ENCODE results near the gene ACOT9.
A peak's percentile ranks its signal among the peaks of the same experiment; 100 is the strongest.
"Not testable (repeated sequence)": the region's sequence is repeated elsewhere in the genome, so short reads cannot be mapped to it uniquely, and the experiment has no call there.

ACOT9 gene

DNA sequence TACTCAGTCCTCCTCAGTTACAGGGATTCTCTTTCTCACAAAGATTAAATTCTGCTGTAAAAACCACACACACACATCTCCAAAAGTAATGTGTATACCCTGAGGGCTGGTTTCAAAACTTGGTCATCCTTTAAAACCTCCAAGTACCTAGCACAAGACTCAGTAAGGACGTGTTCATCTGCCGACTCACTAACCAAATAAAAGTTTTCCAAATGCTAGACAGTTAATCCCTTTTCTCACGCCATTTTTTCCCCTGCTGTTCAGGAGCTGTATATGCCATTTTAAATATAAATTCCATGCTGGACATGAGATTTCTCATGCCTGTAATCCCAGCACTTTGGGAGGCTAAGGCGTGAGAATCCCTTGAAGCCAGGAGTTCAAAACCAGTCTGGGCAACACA, 35.9 kb upstream of the ACOT9 start:
- peak; percentile 81 for DNase-seq (ENCODE audit: low read depth)
- TF ChIP-seq, protein P1, sequence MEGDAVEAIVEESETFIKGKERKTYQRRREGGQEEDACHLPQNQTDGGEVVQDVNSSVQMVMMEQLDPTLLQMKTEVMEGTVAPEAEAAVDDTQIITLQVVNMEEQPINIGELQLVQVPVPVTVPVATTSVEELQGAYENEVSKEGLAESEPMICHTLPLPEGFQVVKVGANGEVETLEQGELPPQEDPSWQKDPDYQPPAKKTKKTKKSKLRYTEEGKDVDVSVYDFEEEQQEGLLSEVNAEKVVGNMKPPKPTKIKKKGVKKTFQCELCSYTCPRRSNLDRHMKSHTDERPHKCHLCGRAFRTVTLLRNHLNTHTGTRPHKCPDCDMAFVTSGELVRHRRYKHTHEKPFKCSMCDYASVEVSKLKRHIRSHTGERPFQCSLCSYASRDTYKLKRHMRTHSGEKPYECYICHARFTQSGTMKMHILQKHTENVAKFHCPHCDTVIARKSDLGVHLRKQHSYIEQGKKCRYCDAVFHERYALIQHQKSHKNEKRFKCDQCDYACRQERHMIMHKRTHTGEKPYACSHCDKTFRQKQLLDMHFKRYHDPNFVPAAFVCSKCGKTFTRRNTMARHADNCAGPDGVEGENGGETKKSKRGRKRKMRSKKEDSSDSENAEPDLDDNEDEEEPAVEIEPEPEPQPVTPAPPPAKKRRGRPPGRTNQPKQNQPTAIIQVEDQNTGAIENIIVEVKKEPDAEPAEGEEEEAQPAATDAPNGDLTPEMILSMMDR (IDR thresholded peaks at IDR 0.05; ENCODE audit: control insufficient read depth, insufficient read depth, low read depth, low read length, missing control alignments): peak; percentile 17
- no peak overlapping the region for H3K4me3 ChIP-seq (ENCODE audit: control insufficient read depth, low read depth, low read length)

DNA sequence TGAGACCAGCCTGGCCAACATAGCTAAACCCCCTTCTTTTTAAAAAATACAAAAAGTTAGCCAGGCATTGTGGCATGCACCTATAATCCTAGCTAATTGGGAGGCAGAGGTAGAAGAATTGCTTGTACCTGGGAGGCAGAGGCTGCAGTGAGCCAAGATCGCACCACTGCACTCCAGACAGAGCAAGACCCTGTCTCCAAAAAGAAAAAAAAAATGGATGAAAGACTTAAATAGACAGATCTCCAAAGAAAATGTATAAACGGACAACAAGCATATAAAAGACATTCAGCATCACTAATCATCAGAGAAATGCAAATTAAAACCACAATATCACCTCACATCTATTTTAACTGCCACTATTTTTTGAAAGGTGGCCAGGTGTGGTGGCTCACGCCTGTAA, 33.3 kb upstream of the ACOT9 start:
- DNase-seq (ENCODE audit: low read depth): no peak

DNA sequence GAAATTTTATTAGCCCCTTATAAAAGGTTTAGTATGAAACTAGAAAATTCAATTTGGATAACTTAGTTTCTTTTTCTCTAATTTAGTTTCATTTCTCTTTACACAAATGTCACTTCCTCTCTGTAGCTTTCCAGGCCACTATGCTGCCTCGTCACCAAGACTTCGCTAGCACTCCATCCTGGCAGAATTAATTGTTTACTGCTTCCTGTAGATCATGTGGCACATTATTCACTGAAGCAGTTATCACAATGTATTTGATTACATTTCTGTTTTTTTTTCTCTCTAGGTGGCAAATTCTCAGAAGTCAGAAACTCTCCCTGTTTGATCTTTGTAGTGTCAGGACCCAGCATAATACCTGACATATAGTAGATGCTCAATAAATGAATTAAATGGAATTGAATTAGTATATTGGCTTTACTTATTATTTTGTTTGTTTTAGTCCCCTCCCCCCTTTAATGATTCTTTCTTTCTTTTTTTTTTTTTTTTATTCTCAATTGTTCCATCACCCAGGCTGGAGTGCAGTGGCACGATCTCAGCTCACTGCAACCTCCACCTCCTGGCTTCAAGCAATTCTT, 30.6 kb upstream of the ACOT9 start:
- H3K4me3 ChIP-seq (ENCODE audit: control insufficient read depth, low read depth, low read length): no peak overlapping the region
- TF ChIP-seq, protein P1 (IDR thresholded peaks at IDR 0.05; ENCODE audit: control insufficient read depth, insufficient read depth, low read depth, low read length, missing control alignments): no peak
- DNase-seq (ENCODE audit: low read depth): no peak

More for the DNA sequence above, 33.3 kb upstream of the ACOT9 start:
- no peak overlapping the region for H3K4me3 ChIP-seq (ENCODE audit: control insufficient read depth, low read depth, low read length)
- TF ChIP-seq, protein P1 (IDR thresholded peaks at IDR 0.05; ENCODE audit: control insufficient read depth, insufficient read depth, low read depth, low read length, missing control alignments): no peak

DNA sequence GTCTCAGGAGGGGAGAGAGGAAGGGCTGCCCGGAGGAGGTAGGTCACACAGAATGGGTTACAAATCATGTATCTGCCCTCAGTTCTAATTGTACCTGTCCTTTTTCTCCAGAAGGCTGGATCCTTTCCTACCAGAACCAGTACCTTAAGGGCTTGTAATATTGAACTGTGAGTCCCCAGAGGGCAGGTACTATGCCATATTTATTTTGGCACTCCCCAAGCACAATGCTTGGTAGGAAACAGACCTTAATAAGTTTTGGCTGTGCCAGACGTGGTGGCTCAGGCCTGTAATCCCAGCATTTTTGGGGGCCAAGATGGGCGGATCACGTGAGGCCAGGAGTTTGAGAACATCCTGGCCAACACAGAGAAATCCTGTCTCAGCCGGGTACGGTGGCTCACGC, 28.0 kb upstream of the ACOT9 start:
- DNase-seq (ENCODE audit: low read depth): not testable (repeated sequence)

DNA sequence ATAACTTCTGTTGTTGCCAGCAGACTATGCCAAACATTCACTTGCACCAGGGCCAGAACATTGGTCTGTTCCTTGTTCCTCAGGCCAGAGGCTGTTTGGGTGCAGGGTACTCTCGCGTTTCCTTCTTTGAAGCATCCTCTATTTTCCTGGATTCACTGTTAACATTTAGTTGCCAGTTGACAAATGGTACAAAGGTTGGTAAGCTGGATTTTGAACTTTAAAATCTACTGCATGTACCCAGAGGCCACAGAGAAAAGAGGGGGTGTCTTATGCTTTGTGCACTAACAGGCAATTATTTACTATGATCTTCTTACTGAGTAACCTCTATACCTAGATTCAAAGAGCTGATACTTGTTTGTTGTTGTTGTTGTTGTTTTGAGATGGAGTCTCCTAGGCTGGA, 27.1 kb upstream of the ACOT9 start:
- DNase-seq (ENCODE audit: low read depth): no peak
- TF ChIP-seq, protein P1 (IDR thresholded peaks at IDR 0.05; ENCODE audit: control insufficient read depth, insufficient read depth, low read depth, low read length, missing control alignments): no peak
- H3K4me3 ChIP-seq (ENCODE audit: control insufficient read depth, low read depth, low read length): no peak overlapping the region

More for the DNA sequence above, 28.0 kb upstream of the ACOT9 start:
- H3K4me3 ChIP-seq (ENCODE audit: control insufficient read depth, low read depth, low read length): not testable (repeated sequence)

DNA sequence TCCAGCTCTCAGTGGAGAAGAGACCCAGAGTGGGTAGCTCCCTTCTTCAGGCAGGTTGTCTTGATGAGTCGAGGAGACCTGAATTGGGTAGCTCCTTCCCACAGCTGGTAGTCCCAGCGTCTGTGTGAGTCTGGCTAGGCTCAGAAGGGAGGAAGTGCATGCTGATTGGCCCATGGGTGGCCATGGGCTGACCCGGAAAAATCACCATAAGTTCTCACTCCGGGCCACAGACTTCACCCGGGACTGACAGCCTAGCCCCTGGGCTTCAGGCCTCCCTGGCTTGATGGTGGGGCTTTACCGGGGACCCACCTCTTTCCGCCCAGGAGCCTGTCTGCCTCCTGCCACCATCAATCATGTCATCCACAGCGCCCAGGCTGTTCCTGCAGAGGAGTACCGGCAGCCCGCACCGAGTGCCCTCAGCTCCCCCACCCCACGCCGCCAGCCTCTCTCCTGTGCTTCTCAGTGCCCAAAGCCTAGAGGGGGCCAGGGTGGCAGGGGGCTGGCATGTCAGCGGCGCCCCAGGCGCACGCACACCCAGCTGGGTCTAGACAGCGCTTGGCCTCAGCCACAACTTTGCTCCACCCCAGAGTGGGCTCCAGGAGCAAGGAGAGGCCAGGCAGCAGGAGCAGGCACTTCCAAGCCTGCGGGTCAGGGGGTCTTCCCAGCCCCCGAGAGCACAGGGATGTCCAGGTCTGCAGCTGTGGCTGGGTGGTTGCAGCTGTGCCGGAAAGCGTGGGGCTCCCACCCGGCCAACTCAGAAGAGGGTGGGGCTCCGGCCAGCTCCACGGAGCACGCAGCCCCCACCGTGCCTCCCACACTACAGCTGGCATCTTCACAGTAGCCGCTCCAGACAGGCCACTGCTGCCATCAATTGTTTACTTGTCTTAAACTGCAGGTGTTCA, 23.8 kb upstream of the ACOT9 start:
- no peak overlapping the region for H3K4me3 ChIP-seq (ENCODE audit: control insufficient read depth, low read depth, low read length)
- DNase-seq (ENCODE audit: low read depth): no peak
- TF ChIP-seq, protein P1 (IDR thresholded peaks at IDR 0.05; ENCODE audit: control insufficient read depth, insufficient read depth, low read depth, low read length, missing control alignments): no peak

DNA sequence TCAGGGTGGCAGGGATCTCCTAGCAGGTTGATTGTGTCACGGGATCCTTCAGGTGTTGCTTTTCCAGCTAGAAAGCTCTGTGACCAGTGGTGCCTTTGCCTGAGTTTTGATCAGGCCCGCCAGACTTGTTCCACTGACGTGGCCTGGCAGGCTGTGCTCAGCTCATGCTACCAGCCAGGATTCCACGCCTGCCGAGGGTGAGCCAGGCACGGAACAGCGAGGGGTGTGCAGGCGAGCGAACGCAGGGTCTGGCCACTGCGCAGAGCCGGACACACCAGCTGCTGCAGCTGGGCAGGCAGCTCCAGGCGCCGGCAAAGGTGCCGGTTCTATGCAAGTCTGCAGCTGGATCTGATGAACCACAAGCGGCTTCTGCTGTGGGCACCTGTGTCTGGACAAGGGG, 22.8 kb upstream of the ACOT9 start:
- DNase-seq (ENCODE audit: low read depth): no peak
- TF ChIP-seq, protein P1 (IDR thresholded peaks at IDR 0.05; ENCODE audit: control insufficient read depth, insufficient read depth, low read depth, low read length, missing control alignments): no peak
- no peak overlapping the region for H3K4me3 ChIP-seq (ENCODE audit: control insufficient read depth, low read depth, low read length)
